SH-SY5Y (cell line): ENCODE measurements around the gene PWWP2B.

ENCODE experiments used
- GATA2 ChIP-seq: IDR thresholded peaks from 2 replicates; pipeline ENCODE4 v1.6.1; 2011; ENCODE audit warnings: mild to moderate bottlenecking, low read depth, low read length
- GATA3 ChIP-seq: IDR thresholded peaks from 2 replicates; pipeline ENCODE4 v1.6.1; 2011; ENCODE audit warnings: low read depth, mild to moderate bottlenecking, low read length, moderate library complexity

GRCh38 chr10:132415255-132415654 lies 18.3 kb downstream of the PWWP2B start:
- no peak for TF ChIP-seq GATA3
- TF ChIP-seq GATA2, result no peak
